Globus pallidus (tissue), 1 donor: Measurements from ENCODE around the gene LGR6.
"Not testable (repeated sequence)": the region's sequence is repeated elsewhere in the genome, so short reads cannot be mapped to it uniquely, and the experiment has no call there.

Source experiments
- DNase-seq: peaks from one replicate; pipeline ENCODE4 v3.0.0-alpha.2; 2015; ENCODE audit warnings: low spot score

The LGR6 gene

GRCh38 chr1:202240956-202241355 is 47.4 kb downstream of the LGR6 start:
- no peak for DNase-seq

GRCh38 chr1:202241376-202242079 is 47.9 kb downstream of the LGR6 start:
- DNase-seq, result no peak

GRCh38 chr1:202242080-202242419 is 48.5 kb downstream of the LGR6 start:
- DNase-seq, result no peak

- no peak for DNase-seq
Observed at GRCh38 chr1:202243006-202243405, 49.4 kb downstream of the LGR6 start.

- DNase-seq, result no peak
Observed at GRCh38 chr1:202244841-202245261, 51.3 kb downstream of the LGR6 start.

- no peak for DNase-seq
Observed at GRCh38 chr1:202245391-202245790, 51.8 kb downstream of the LGR6 start.

- no peak for DNase-seq
Observed at GRCh38 chr1:202247104-202247503, 53.5 kb downstream of the LGR6 start.

GRCh38 chr1:202247837-202248795 is 54.5 kb downstream of the LGR6 start:
- no peak for DNase-seq

GRCh38 chr1:202248861-202249260 is 55.3 kb downstream of the LGR6 start:
- DNase-seq, result no peak

- no peak for DNase-seq
Observed at GRCh38 chr1:202249436-202249835, 55.8 kb downstream of the LGR6 start.

GRCh38 chr1:202249846-202250245 is 56.2 kb downstream of the LGR6 start:
- DNase-seq, result no peak

GRCh38 chr1:202250982-202251381 is 57.4 kb downstream of the LGR6 start:
- DNase-seq, result no peak

- no peak for DNase-seq
Observed at GRCh38 chr1:202251424-202252256, 58.0 kb downstream of the LGR6 start.

GRCh38 chr1:202252271-202252670 is 58.7 kb downstream of the LGR6 start:
- DNase-seq, result no peak

GRCh38 chr1:202254454-202255252 is 61.1 kb downstream of the LGR6 start:
- no peak for DNase-seq

- no peak for DNase-seq
Observed at GRCh38 chr1:202255343-202255742, 61.7 kb downstream of the LGR6 start.

- no peak for DNase-seq
Observed at GRCh38 chr1:202259705-202260104, 66.1 kb downstream of the LGR6 start.

- DNase-seq, result not testable (repeated sequence)
Observed at GRCh38 chr1:202261209-202261958, 67.8 kb downstream of the LGR6 start.

GRCh38 chr1:202263628-202264027 is 70.0 kb downstream of the LGR6 start:
- DNase-seq, result no peak

GRCh38 chr1:202264300-202264699 is 70.7 kb downstream of the LGR6 start:
- no peak for DNase-seq

- DNase-seq, result no peak
Observed at GRCh38 chr1:202264726-202265125, 71.1 kb downstream of the LGR6 start.
